Measurements from ENCODE around the gene ZFAND4. TPM values are rescaled to one million over a fixed set of nuclear protein-coding genes. Genes with fewer than 3 reads are reported as not detected.

ZFAND4 gene
- total RNA-seq (2022; extraction: Qiagen RNA extraction), result 3.5 to 5.2 TPM (median 4.8 TPM) in 5 replicates

DNA sequence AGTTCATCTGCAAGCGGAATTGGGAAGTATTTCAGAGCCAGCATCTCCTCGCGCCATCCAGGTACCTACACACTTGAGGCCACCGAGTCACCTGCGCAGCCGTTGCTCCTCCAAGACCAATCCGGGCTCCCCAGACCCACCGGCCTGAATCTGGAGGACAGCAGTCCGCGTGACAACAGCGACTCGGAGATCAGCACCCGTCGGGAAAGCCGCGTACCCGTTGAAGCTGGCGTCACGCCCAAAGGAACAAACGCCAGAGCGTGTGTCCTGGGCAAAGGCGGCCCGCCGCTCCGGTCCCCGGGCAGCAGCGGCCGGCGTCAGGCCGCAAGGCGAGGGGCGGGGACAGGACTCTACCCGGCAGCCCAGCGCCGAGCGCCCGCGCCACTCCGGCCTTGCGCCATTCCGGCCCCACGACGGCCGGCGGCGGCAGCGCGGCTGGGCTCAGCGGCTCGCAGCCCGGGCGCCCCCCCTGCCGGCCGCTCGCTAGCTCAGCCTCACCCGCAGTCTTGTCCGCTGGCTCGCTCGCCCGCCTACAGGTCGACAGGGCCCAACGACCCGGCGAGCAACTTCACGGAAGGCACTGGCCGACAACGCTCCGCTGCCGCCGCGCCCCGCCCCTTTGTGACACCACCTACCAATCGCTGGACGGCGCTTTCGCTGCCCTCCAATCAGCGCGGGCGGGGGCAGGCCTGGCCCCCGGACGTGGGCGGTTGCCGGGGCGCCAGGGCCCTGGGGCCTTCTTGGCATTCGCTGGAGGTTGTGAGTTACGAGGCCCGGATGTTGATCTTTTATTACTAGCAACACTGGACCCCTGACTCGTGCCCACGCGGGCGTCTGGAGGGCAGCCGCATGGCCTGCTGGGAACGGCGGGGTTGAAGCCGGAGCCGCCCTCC lies at the start of gene ZFAND4:
ZFAND4 (minus strand) TSS at position 592 of the 893 bp plus-strand sequence. CDS start 9,047 bp downstream, outside the sequence.

Other genes with a start within 250 kb of the ZFAND4 start
- gene WASHC2C, start 54.5 kb upstream of the ZFAND4 start, total RNA-seq (2022; extraction: Qiagen RNA extraction), result 18.5 to 20.7 TPM (median 19.4 TPM) in 5 replicates
- gene AGAP4, start 174.7 kb upstream of the ZFAND4 start, total RNA-seq (2022; extraction: Qiagen RNA extraction), result 5.2 to 10.4 TPM (median 8.3 TPM) in 5 replicates